WTC11 (cell line): ENCODE measurements around the gene CCDC50. TPM values are rescaled to one million over a fixed set of nuclear protein-coding genes. Genes with fewer than 3 reads are reported as not detected.

Source experiments
- CREM ChIP-seq: sonication (generic); formaldehyde crosslinking; IDR thresholded peaks from 2 replicates; pipeline ENCODE4 v1.8.1; 2022; ENCODE audit warnings: mild to moderate bottlenecking, missing genetic modification reagents, moderate library complexity
- EMX1 ChIP-seq: fragments of 250-450 bp; sonication (Bioruptor Pico); IDR thresholded peaks from 2 replicates; pipeline ENCODE4 v1.8.0; 2021; ENCODE audit warnings: mild to moderate bottlenecking
- FOXK1 ChIP-seq: sonication (generic); formaldehyde crosslinking; IDR thresholded peaks from 2 replicates; pipeline ENCODE4 v1.8.0; 2022; ENCODE audit warnings: mild to moderate bottlenecking, moderate library complexity, missing genetic modification reagents
- GTF2I ChIP-seq: fragments of 250-450 bp; sonication (Bioruptor Pico); conservative IDR thresholded peaks from 2 replicates; pipeline ENCODE4 v1.4.0; 2021; ENCODE audit warnings: mild to moderate bottlenecking
- JAZF1 ChIP-seq: fragments of 250-450 bp; sonication (Bioruptor Pico); IDR thresholded peaks from 2 replicates; pipeline ENCODE4 v1.9.0; 2021; ENCODE audit warnings: moderate library complexity, mild to moderate bottlenecking, inconsistent platforms
- JUN ChIP-seq: sonication (generic); formaldehyde crosslinking; IDR thresholded peaks from 2 replicates; pipeline ENCODE4 v1.8.0; 2023; ENCODE audit warnings: mild to moderate bottlenecking, missing genetic modification reagents
- KAT7 ChIP-seq: sonication (generic); formaldehyde crosslinking; IDR thresholded peaks from 2 replicates; pipeline ENCODE4 v1.8.1; 2023; ENCODE audit warnings: missing genetic modification reagents, mild to moderate bottlenecking, borderline replicate concordance
- NFATC4 ChIP-seq: fragments of 250-450 bp; sonication (Bioruptor Pico); IDR thresholded peaks from 2 replicates; pipeline ENCODE4 v1.9.0; 2021; ENCODE audit warnings: mild to moderate bottlenecking
- NFYB ChIP-seq: sonication (generic); formaldehyde crosslinking; conservative IDR thresholded peaks from 2 replicates; pipeline ENCODE4 v1.8.0; 2022; ENCODE audit warnings: low read depth, missing genetic modification reagents
- OVOL2 ChIP-seq: fragments of 250-450 bp; sonication (Bioruptor Pico); IDR thresholded peaks from 2 replicates; pipeline ENCODE4 v1.9.0; 2021; ENCODE audit warnings: mild to moderate bottlenecking, borderline replicate concordance
- TCF7 ChIP-seq: sonication (generic); formaldehyde crosslinking; IDR thresholded peaks from 2 replicates; pipeline ENCODE4 v1.8.0; 2022; ENCODE audit warnings: mild to moderate bottlenecking, low read depth, missing genetic modification reagents, moderate library complexity
- TEAD1 ChIP-seq: sonication (generic); formaldehyde crosslinking; IDR thresholded peaks from 2 replicates; pipeline ENCODE4 v1.8.0; 2022; ENCODE audit warnings: mild to moderate bottlenecking, missing genetic modification reagents
- ZNF138 ChIP-seq: sonication (generic); formaldehyde crosslinking; conservative IDR thresholded peaks from 2 replicates; pipeline ENCODE4 v1.8.1; 2022; ENCODE audit warnings: mild to moderate bottlenecking, moderate library complexity, missing genetic modification reagents
- ZNF232 ChIP-seq: sonication (generic); formaldehyde crosslinking; IDR thresholded peaks from 2 replicates; pipeline ENCODE4 v1.8.0; 2022; ENCODE audit warnings: mild to moderate bottlenecking, missing genetic modification reagents
- total RNA-seq: library from RNA; stranded (reverse); gene quantifications from 3 replicates; pipeline ENCODE4 v1.2.3, GENCODE V29; 2021
- TF ChIP-seq, protein P1 (sequence below): sonication (generic); formaldehyde crosslinking; IDR thresholded peaks from 2 replicates; pipeline ENCODE4 v1.8.0; 2023; ENCODE audit warnings: missing genetic modification reagents, mild to moderate bottlenecking, borderline replicate concordance
- TF ChIP-seq, protein P2 (sequence below): sonication (generic); formaldehyde crosslinking; IDR thresholded peaks from 2 replicates; pipeline ENCODE4 v1.8.1; 2022; ENCODE audit warnings: missing genetic modification reagents, borderline replicate concordance
- TF ChIP-seq, protein P3 (sequence below): sonication (generic); formaldehyde crosslinking; IDR thresholded peaks from 2 replicates; pipeline ENCODE4 v1.8.1; 2022; ENCODE audit warnings: mild to moderate bottlenecking, moderate library complexity, missing genetic modification reagents
- TF ChIP-seq, protein P4 (sequence below): sonication (generic); formaldehyde crosslinking; IDR thresholded peaks from 2 replicates; pipeline ENCODE4 v1.8.0; 2022; ENCODE audit warnings: mild to moderate bottlenecking, missing genetic modification reagents
- TF ChIP-seq, protein P5 (sequence below): sonication (generic); formaldehyde crosslinking; IDR thresholded peaks from 2 replicates; pipeline ENCODE4 v1.8.0; 2022; ENCODE audit warnings: mild to moderate bottlenecking, missing genetic modification reagents
- TF ChIP-seq, protein P6 (sequence below): fragments of 250-450 bp; sonication (Bioruptor Pico); IDR thresholded peaks from 2 replicates; pipeline ENCODE4 v1.8.0; 2021; ENCODE audit warnings: mild to moderate bottlenecking
- TF ChIP-seq, protein P7 (sequence below): sonication (generic); formaldehyde crosslinking; IDR thresholded peaks from 2 replicates; pipeline ENCODE4 v1.8.0; 2023; ENCODE audit warnings: mild to moderate bottlenecking, missing genetic modification reagents
- TF ChIP-seq, protein P8 (sequence below): sonication (generic); formaldehyde crosslinking; conservative IDR thresholded peaks from 2 replicates; pipeline ENCODE4 v1.8.1; 2023; ENCODE audit warnings: mild to moderate bottlenecking, low read depth, missing genetic modification reagents, moderate library complexity

The CCDC50 gene
- total RNA-seq, 1 experiment from 2014 or later, result 33.1 TPM

DNA sequence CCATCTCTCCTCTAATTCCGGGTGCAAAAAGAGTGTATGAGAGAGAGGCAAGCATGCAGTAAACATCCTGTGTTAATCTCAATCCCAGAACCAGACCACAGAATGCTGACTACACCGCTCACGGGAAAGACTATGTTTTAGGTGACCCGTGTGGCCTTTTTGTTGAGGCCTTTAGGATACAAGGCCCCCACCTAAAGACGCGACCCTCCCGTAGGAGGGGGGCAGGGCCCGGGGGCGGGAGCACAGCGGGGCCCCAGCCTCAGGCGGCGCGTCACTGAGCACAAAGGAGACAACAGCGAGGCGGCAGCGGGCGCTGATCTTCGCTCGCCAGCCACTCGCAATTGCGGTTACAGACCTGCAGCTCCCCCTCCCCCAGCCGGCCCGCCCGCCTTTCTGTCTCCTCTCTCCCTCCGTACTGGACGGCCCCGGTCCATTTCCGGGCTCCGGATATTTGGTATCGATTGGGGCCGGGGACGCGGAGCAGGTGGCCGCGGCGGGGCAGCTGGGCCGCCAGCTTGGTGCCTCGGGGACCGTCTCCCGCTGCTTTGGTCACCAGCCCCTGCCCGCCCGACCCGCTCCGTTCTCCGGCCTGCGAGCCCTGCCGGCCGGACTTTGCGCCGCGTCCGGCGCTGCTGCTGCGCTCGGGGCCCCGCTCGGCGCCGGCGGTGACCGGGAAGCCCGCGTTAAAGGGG is at the start of gene CCDC50 (continued):
- TF ChIP-seq, protein P1, sequence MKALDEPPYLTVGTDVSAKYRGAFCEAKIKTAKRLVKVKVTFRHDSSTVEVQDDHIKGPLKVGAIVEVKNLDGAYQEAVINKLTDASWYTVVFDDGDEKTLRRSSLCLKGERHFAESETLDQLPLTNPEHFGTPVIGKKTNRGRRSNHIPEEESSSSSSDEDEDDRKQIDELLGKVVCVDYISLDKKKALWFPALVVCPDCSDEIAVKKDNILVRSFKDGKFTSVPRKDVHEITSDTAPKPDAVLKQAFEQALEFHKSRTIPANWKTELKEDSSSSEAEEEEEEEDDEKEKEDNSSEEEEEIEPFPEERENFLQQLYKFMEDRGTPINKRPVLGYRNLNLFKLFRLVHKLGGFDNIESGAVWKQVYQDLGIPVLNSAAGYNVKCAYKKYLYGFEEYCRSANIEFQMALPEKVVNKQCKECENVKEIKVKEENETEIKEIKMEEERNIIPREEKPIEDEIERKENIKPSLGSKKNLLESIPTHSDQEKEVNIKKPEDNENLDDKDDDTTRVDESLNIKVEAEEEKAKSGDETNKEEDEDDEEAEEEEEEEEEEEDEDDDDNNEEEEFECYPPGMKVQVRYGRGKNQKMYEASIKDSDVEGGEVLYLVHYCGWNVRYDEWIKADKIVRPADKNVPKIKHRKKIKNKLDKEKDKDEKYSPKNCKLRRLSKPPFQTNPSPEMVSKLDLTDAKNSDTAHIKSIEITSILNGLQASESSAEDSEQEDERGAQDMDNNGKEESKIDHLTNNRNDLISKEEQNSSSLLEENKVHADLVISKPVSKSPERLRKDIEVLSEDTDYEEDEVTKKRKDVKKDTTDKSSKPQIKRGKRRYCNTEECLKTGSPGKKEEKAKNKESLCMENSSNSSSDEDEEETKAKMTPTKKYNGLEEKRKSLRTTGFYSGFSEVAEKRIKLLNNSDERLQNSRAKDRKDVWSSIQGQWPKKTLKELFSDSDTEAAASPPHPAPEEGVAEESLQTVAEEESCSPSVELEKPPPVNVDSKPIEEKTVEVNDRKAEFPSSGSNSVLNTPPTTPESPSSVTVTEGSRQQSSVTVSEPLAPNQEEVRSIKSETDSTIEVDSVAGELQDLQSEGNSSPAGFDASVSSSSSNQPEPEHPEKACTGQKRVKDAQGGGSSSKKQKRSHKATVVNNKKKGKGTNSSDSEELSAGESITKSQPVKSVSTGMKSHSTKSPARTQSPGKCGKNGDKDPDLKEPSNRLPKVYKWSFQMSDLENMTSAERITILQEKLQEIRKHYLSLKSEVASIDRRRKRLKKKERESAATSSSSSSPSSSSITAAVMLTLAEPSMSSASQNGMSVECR (CRISPR knock-in tag), result no peak
- TF ChIP-seq, protein P2, sequence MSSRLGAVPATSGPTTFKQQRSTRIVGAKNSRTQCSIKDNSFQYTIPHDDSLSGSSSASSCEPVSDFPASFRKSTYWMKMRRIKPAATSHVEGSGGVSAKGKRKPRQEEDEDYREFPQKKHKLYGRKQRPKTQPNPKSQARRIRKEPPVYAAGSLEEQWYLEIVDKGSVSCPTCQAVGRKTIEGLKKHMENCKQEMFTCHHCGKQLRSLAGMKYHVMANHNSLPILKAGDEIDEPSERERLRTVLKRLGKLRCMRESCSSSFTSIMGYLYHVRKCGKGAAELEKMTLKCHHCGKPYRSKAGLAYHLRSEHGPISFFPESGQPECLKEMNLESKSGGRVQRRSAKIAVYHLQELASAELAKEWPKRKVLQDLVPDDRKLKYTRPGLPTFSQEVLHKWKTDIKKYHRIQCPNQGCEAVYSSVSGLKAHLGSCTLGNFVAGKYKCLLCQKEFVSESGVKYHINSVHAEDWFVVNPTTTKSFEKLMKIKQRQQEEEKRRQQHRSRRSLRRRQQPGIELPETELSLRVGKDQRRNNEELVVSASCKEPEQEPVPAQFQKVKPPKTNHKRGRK, result no peak
- TF ChIP-seq ZNF232 (no peak; the same call in 1 of the 2 replicates), EMX1 (CRISPR knock-in tag) (no peak), NFATC4 (CRISPR knock-in tag) (0 out of 2 replicates have a peak, but pooled peaks have one; percentile 8), ZNF138 (CRISPR knock-in tag) (no peak), NFYB (CRISPR knock-in tag) (0 out of 2 replicates have a peak, but pooled peaks have one; percentile 11), JAZF1 (CRISPR knock-in tag) (no peak), JUN (no peak), TCF7 (CRISPR knock-in tag) (no peak), CREM (CRISPR knock-in tag) (0 out of 2 replicates have a peak, but pooled peaks have one; percentile 38), GTF2I (CRISPR knock-in tag) (no peak), FOXK1 (CRISPR knock-in tag) (0 out of 2 replicates have a peak, but pooled peaks have one; percentile 41), TEAD1 (CRISPR knock-in tag) (0 out of 2 replicates have a peak, but pooled peaks have one; percentile 17), OVOL2 (CRISPR knock-in tag) (no peak), KAT7 (CRISPR knock-in tag) (peak; percentile 68; the same call in 1 of the 2 replicates)
- TF ChIP-seq, protein P3, sequence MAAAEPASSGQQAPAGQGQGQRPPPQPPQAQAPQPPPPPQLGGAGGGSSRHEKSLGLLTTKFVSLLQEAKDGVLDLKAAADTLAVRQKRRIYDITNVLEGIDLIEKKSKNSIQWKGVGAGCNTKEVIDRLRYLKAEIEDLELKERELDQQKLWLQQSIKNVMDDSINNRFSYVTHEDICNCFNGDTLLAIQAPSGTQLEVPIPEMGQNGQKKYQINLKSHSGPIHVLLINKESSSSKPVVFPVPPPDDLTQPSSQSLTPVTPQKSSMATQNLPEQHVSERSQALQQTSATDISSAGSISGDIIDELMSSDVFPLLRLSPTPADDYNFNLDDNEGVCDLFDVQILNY (CRISPR knock-in tag), result 0 out of 2 replicates have a peak, but pooled peaks have one; percentile 55
- TF ChIP-seq, protein P4, sequence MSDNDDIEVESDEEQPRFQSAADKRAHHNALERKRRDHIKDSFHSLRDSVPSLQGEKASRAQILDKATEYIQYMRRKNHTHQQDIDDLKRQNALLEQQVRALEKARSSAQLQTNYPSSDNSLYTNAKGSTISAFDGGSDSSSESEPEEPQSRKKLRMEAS, result peak; percentile 48; the same call in 1 of the 2 replicates
- TF ChIP-seq, protein P5, sequence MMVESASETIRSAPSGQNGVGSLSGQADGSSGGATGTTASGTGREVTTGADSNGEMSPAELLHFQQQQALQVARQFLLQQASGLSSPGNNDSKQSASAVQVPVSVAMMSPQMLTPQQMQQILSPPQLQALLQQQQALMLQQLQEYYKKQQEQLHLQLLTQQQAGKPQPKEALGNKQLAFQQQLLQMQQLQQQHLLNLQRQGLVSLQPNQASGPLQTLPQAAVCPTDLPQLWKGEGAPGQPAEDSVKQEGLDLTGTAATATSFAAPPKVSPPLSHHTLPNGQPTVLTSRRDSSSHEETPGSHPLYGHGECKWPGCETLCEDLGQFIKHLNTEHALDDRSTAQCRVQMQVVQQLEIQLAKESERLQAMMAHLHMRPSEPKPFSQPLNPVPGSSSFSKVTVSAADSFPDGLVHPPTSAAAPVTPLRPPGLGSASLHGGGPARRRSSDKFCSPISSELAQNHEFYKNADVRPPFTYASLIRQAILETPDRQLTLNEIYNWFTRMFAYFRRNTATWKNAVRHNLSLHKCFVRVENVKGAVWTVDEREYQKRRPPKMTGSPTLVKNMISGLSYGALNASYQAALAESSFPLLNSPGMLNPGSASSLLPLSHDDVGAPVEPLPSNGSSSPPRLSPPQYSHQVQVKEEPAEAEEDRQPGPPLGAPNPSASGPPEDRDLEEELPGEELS (CRISPR knock-in tag), result peak; percentile 15; the same call in 1 of the 2 replicates
- TF ChIP-seq, protein P6, sequence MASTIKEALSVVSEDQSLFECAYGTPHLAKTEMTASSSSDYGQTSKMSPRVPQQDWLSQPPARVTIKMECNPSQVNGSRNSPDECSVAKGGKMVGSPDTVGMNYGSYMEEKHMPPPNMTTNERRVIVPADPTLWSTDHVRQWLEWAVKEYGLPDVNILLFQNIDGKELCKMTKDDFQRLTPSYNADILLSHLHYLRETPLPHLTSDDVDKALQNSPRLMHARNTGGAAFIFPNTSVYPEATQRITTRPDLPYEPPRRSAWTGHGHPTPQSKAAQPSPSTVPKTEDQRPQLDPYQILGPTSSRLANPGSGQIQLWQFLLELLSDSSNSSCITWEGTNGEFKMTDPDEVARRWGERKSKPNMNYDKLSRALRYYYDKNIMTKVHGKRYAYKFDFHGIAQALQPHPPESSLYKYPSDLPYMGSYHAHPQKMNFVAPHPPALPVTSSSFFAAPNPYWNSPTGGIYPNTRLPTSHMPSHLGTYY (CRISPR knock-in tag), result no peak
- TF ChIP-seq, protein P7, sequence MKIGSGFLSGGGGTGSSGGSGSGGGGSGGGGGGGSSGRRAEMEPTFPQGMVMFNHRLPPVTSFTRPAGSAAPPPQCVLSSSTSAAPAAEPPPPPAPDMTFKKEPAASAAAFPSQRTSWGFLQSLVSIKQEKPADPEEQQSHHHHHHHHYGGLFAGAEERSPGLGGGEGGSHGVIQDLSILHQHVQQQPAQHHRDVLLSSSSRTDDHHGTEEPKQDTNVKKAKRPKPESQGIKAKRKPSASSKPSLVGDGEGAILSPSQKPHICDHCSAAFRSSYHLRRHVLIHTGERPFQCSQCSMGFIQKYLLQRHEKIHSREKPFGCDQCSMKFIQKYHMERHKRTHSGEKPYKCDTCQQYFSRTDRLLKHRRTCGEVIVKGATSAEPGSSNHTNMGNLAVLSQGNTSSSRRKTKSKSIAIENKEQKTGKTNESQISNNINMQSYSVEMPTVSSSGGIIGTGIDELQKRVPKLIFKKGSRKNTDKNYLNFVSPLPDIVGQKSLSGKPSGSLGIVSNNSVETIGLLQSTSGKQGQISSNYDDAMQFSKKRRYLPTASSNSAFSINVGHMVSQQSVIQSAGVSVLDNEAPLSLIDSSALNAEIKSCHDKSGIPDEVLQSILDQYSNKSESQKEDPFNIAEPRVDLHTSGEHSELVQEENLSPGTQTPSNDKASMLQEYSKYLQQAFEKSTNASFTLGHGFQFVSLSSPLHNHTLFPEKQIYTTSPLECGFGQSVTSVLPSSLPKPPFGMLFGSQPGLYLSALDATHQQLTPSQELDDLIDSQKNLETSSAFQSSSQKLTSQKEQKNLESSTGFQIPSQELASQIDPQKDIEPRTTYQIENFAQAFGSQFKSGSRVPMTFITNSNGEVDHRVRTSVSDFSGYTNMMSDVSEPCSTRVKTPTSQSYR (CRISPR knock-in tag), result peak; percentile 51; the same call in 1 of the 2 replicates
- TF ChIP-seq, protein P8, sequence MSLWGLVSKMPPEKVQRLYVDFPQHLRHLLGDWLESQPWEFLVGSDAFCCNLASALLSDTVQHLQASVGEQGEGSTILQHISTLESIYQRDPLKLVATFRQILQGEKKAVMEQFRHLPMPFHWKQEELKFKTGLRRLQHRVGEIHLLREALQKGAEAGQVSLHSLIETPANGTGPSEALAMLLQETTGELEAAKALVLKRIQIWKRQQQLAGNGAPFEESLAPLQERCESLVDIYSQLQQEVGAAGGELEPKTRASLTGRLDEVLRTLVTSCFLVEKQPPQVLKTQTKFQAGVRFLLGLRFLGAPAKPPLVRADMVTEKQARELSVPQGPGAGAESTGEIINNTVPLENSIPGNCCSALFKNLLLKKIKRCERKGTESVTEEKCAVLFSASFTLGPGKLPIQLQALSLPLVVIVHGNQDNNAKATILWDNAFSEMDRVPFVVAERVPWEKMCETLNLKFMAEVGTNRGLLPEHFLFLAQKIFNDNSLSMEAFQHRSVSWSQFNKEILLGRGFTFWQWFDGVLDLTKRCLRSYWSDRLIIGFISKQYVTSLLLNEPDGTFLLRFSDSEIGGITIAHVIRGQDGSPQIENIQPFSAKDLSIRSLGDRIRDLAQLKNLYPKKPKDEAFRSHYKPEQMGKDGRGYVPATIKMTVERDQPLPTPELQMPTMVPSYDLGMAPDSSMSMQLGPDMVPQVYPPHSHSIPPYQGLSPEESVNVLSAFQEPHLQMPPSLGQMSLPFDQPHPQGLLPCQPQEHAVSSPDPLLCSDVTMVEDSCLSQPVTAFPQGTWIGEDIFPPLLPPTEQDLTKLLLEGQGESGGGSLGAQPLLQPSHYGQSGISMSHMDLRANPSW (CRISPR knock-in tag), result no peak
